ENCODE data around the gene CNTNAP2. TPM values are rescaled to one million over a fixed set of nuclear protein-coding genes. Genes with fewer than 3 reads are reported as not detected.

CNTNAP2 gene
- polyA plus RNA-seq, 2 donors, result 0.41 to 0.48 TPM

- 73 to 76% methylated on average over 3 of the region's 3 CpGs for WGBS, 2 donors
- no peak overlapping the region for H3K27ac ChIP-seq (ENCODE audit: low read depth in 2 of 2, low read length in 1 of 2)
Observed at GRCh38 chr7:147418966-147419365, 1302.4 kb downstream of the CNTNAP2 start.

GRCh38 chr7:147423875-147424274, 1307.3 kb downstream of the CNTNAP2 start:
- Histone ChIP-seq H3K9me3 (ENCODE audit: control insufficient read depth in 2 of 2, insufficient read depth in 1 of 2, low read depth in 1 of 2, low read length in 1 of 2) (peaks cover 0 to 3% of the 10 kb centered on the region in 2 donors), H3K4me1 (ENCODE audit: control insufficient read depth in 2 of 2, insufficient read depth in 2 of 2, low read length in 1 of 2) (no peaks in the 10 kb centered on the region), H3K4me3 (ENCODE audit: low read depth in 1 of 2, low read length in 2 of 2) (no peak overlapping the region), H3K27me3 (ENCODE audit: control insufficient read depth in 1 of 2, insufficient read depth in 2 of 2, low read length in 2 of 2) (no peaks in the 10 kb centered on the region), H3K27ac (ENCODE audit: low read depth in 2 of 2, low read length in 1 of 2) (no peak overlapping the region), H3K36me3 (ENCODE audit: control insufficient read depth in 2 of 2, insufficient read depth in 2 of 2, low read length in 1 of 2) (no peaks in the 10 kb centered on the region)
- WGBS, 2 donors, result 90 to 91% methylated on average over 1 of the region's 1 CpG

More at GRCh38 chr7:147418966-147419365, 1302.4 kb downstream of the CNTNAP2 start:
- Histone ChIP-seq H3K36me3 (ENCODE audit: control insufficient read depth in 2 of 2, insufficient read depth in 2 of 2, low read length in 1 of 2) (no peaks in the 10 kb centered on the region), H3K4me3 (ENCODE audit: low read depth in 1 of 2, low read length in 2 of 2) (no peak overlapping the region), H3K27me3 (ENCODE audit: control insufficient read depth in 1 of 2, insufficient read depth in 2 of 2, low read length in 2 of 2) (no peaks in the 10 kb centered on the region), H3K9me3 (ENCODE audit: control insufficient read depth in 2 of 2, insufficient read depth in 1 of 2, low read depth in 1 of 2, low read length in 1 of 2) (no peaks in the 10 kb centered on the region), H3K4me1 (ENCODE audit: control insufficient read depth in 2 of 2, insufficient read depth in 2 of 2, low read length in 1 of 2) (no peaks in the 10 kb centered on the region)

GRCh38 chr7:147428075-147428474, 1311.5 kb downstream of the CNTNAP2 start:
- Histone ChIP-seq H3K36me3 (ENCODE audit: control insufficient read depth in 2 of 2, insufficient read depth in 2 of 2, low read length in 1 of 2) (no peaks in the 10 kb centered on the region), H3K4me1 (ENCODE audit: control insufficient read depth in 2 of 2, insufficient read depth in 2 of 2, low read length in 1 of 2) (no peaks in the 10 kb centered on the region), H3K9me3 (ENCODE audit: control insufficient read depth in 2 of 2, insufficient read depth in 1 of 2, low read depth in 1 of 2, low read length in 1 of 2) (peaks cover 0 to 3% of the 10 kb centered on the region in 2 donors), H3K27me3 (ENCODE audit: control insufficient read depth in 1 of 2, insufficient read depth in 2 of 2, low read length in 2 of 2) (no peaks in the 10 kb centered on the region), H3K4me3 (ENCODE audit: low read depth in 1 of 2, low read length in 2 of 2) (no peak overlapping the region), H3K27ac (ENCODE audit: low read depth in 2 of 2, low read length in 1 of 2) (no peak overlapping the region)
- 84 to 88% methylated on average over 1 of the region's 1 CpG for WGBS, 2 donors

DNA sequence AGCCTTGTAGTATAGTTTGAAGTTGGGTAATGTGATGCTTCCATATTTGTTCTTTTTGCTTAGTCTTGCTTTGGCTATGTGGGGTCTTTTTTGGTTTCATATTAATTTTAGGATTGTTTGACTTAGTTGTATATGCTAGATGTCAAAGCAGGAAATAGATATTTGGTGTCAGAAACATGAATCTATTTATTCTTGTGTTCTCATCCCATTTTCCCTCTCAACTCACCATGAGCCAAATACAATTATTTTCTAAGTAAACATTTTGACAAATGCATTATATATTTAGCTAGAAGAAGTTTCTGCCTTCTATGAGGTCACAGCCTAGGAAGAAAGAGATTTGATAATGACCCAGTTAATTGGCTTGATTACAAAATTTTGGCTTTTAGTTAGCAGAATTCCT, 1313.4 kb downstream of the CNTNAP2 start:
- no peaks in the 10 kb centered on the region for H3K27me3 ChIP-seq (ENCODE audit: control insufficient read depth in 1 of 2, insufficient read depth in 2 of 2, low read length in 2 of 2)
- no peaks in the 10 kb centered on the region for H3K9me3 ChIP-seq (ENCODE audit: control insufficient read depth in 2 of 2, insufficient read depth in 1 of 2, low read depth in 1 of 2, low read length in 1 of 2)
- no peak overlapping the region for H3K4me3 ChIP-seq (ENCODE audit: low read depth in 1 of 2, low read length in 2 of 2)
- H3K4me1 ChIP-seq (ENCODE audit: control insufficient read depth in 2 of 2, insufficient read depth in 2 of 2, low read length in 1 of 2), result no peaks in the 10 kb centered on the region
- no peaks in the 10 kb centered on the region for H3K36me3 ChIP-seq (ENCODE audit: control insufficient read depth in 2 of 2, insufficient read depth in 2 of 2, low read length in 1 of 2)
- no peak overlapping the region for H3K27ac ChIP-seq (ENCODE audit: low read depth in 2 of 2, low read length in 1 of 2)

GRCh38 chr7:147432079-147432478, 1315.5 kb downstream of the CNTNAP2 start:
- no peaks in the 10 kb centered on the region for H3K4me1 ChIP-seq (ENCODE audit: control insufficient read depth in 2 of 2, insufficient read depth in 2 of 2, low read length in 1 of 2)
- H3K4me3 ChIP-seq (ENCODE audit: low read depth in 1 of 2, low read length in 2 of 2), result no peak overlapping the region
- WGBS, 2 donors, result 47 to 57% methylated on average over 2 of the region's 2 CpGs
- H3K9me3 ChIP-seq (ENCODE audit: control insufficient read depth in 2 of 2, insufficient read depth in 1 of 2, low read depth in 1 of 2, low read length in 1 of 2), result no peaks in the 10 kb centered on the region
- no peak overlapping the region for H3K27ac ChIP-seq (ENCODE audit: low read depth in 2 of 2, low read length in 1 of 2)
- H3K36me3 ChIP-seq (ENCODE audit: control insufficient read depth in 2 of 2, insufficient read depth in 2 of 2, low read length in 1 of 2), result no peaks in the 10 kb centered on the region
- H3K27me3 ChIP-seq (ENCODE audit: control insufficient read depth in 1 of 2, insufficient read depth in 2 of 2, low read length in 2 of 2), result no peaks in the 10 kb centered on the region

GRCh38 chr7:147432576-147432975, 1316.0 kb downstream of the CNTNAP2 start:
- Histone ChIP-seq H3K27ac (ENCODE audit: low read depth in 2 of 2, low read length in 1 of 2) (no peak overlapping the region), H3K9me3 (ENCODE audit: control insufficient read depth in 2 of 2, insufficient read depth in 1 of 2, low read depth in 1 of 2, low read length in 1 of 2) (no peaks in the 10 kb centered on the region), H3K4me3 (ENCODE audit: low read depth in 1 of 2, low read length in 2 of 2) (no peak overlapping the region), H3K27me3 (ENCODE audit: control insufficient read depth in 1 of 2, insufficient read depth in 2 of 2, low read length in 2 of 2) (no peaks in the 10 kb centered on the region), H3K36me3 (ENCODE audit: control insufficient read depth in 2 of 2, insufficient read depth in 2 of 2, low read length in 1 of 2) (no peaks in the 10 kb centered on the region), H3K4me1 (ENCODE audit: control insufficient read depth in 2 of 2, insufficient read depth in 2 of 2, low read length in 1 of 2) (no peaks in the 10 kb centered on the region)
- WGBS, 2 donors, result 77 to 91% methylated on average over 1 of the region's 1 CpG

- Histone ChIP-seq H3K4me1 (ENCODE audit: control insufficient read depth in 2 of 2, insufficient read depth in 2 of 2, low read length in 1 of 2) (no peaks in the 10 kb centered on the region), H3K27ac (ENCODE audit: low read depth in 2 of 2, low read length in 1 of 2) (no peak overlapping the region), H3K4me3 (ENCODE audit: low read depth in 1 of 2, low read length in 2 of 2) (no peak overlapping the region), H3K27me3 (ENCODE audit: control insufficient read depth in 1 of 2, insufficient read depth in 2 of 2, low read length in 2 of 2) (no peaks in the 10 kb centered on the region), H3K9me3 (ENCODE audit: control insufficient read depth in 2 of 2, insufficient read depth in 1 of 2, low read depth in 1 of 2, low read length in 1 of 2) (no peaks in the 10 kb centered on the region), H3K36me3 (ENCODE audit: control insufficient read depth in 2 of 2, insufficient read depth in 2 of 2, low read length in 1 of 2) (no peaks in the 10 kb centered on the region)
- 51 to 59% methylated on average over 3 of the region's 3 CpGs for WGBS, 2 donors
Observed at GRCh38 chr7:147436718-147437117, 1320.1 kb downstream of the CNTNAP2 start.

DNA sequence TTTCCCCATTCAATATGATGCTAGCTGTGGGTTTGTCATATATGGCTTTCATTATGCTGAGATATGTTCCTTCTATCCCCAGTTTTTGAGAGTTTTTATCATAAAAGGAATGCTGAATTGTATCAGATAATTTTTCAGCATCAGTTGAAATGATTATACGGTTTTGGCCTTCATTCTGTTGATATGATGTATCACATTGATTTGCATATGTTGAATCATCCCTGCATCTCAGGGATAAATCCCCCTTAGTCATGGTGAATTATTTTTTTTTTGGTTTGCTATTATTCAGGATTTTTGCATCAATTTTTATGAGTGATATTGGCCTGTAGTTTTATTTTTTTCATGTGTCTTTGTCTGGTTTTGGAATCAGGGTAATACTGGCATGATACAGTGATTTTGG, 1321.6 kb downstream of the CNTNAP2 start:
- Histone ChIP-seq H3K27me3 (ENCODE audit: control insufficient read depth in 1 of 2, insufficient read depth in 2 of 2, low read length in 2 of 2) (no peaks in the 10 kb centered on the region), H3K36me3 (ENCODE audit: control insufficient read depth in 2 of 2, insufficient read depth in 2 of 2, low read length in 1 of 2) (no peaks in the 10 kb centered on the region), H3K27ac (ENCODE audit: low read depth in 2 of 2, low read length in 1 of 2) (no peak overlapping the region), H3K4me3 (ENCODE audit: low read depth in 1 of 2, low read length in 2 of 2) (no peak overlapping the region), H3K9me3 (ENCODE audit: control insufficient read depth in 2 of 2, insufficient read depth in 1 of 2, low read depth in 1 of 2, low read length in 1 of 2) (peaks cover 0 to 3% of the 10 kb centered on the region in 2 donors), H3K4me1 (ENCODE audit: control insufficient read depth in 2 of 2, insufficient read depth in 2 of 2, low read length in 1 of 2) (no peaks in the 10 kb centered on the region)
- WGBS, 2 donors, result 81 to 83% methylated on average over 1 of the region's 1 CpG

- no peaks in the 10 kb centered on the region for H3K4me1 ChIP-seq (ENCODE audit: control insufficient read depth in 2 of 2, insufficient read depth in 2 of 2, low read length in 1 of 2)
- H3K27ac ChIP-seq (ENCODE audit: low read depth in 2 of 2, low read length in 1 of 2), result no peak overlapping the region
- WGBS, 2 donors, result 51 to 53% methylated on average over 2 of the region's 2 CpGs
- no peaks in the 10 kb centered on the region for H3K36me3 ChIP-seq (ENCODE audit: control insufficient read depth in 2 of 2, insufficient read depth in 2 of 2, low read length in 1 of 2)
- H3K4me3 ChIP-seq (ENCODE audit: low read depth in 1 of 2, low read length in 2 of 2), result no peak overlapping the region
- H3K9me3 ChIP-seq (ENCODE audit: control insufficient read depth in 2 of 2, insufficient read depth in 1 of 2, low read depth in 1 of 2, low read length in 1 of 2), result peaks cover 0 to 3% of the 10 kb centered on the region in 2 donors
- no peaks in the 10 kb centered on the region for H3K27me3 ChIP-seq (ENCODE audit: control insufficient read depth in 1 of 2, insufficient read depth in 2 of 2, low read length in 2 of 2)
Observed at GRCh38 chr7:147443942-147444341, 1327.3 kb downstream of the CNTNAP2 start.

DNA sequence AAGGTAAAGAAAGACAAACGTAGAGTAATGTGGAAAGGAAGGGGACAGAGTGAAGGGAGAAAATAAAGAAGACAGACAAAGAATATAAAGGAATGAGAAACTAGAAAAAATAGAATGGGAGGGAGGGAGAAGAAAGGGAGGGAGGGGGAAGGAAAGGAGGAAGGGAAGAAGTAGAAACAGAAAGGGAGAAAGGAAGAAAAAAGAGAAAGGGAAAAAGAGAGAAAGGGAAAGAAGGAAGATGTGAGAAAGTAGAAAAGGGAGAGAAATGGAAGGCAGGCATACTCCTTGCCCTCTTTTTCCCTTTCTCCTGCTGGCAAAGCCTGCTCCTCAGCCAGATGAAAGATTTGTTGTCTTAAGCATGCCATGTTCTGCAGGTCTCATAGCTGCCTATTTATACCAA, 1336.2 kb downstream of the CNTNAP2 start:
- H3K36me3 ChIP-seq (ENCODE audit: control insufficient read depth in 2 of 2, insufficient read depth in 2 of 2, low read length in 1 of 2), result no peaks in the 10 kb centered on the region
- H3K27me3 ChIP-seq (ENCODE audit: control insufficient read depth in 1 of 2, insufficient read depth in 2 of 2, low read length in 2 of 2), result no peaks in the 10 kb centered on the region
- H3K27ac ChIP-seq (ENCODE audit: low read depth in 2 of 2, low read length in 1 of 2), result no peak overlapping the region
- no peaks in the 10 kb centered on the region for H3K4me1 ChIP-seq (ENCODE audit: control insufficient read depth in 2 of 2, insufficient read depth in 2 of 2, low read length in 1 of 2)
- WGBS, 2 donors, result 55 to 57% methylated on average over 1 of the region's 1 CpG
- H3K9me3 ChIP-seq (ENCODE audit: control insufficient read depth in 2 of 2, insufficient read depth in 1 of 2, low read depth in 1 of 2, low read length in 1 of 2), result no peaks in the 10 kb centered on the region
- no peak overlapping the region for H3K4me3 ChIP-seq (ENCODE audit: low read depth in 1 of 2, low read length in 2 of 2)
